Uterus (tissue), 4 donors: Measurements from ENCODE around the gene CCDC88B. TPM values are rescaled to one million over a fixed set of nuclear protein-coding genes. Genes with fewer than 3 reads are reported as not detected.

Experiments
- DNase-seq, 2 donors: peaks; one replicate each; pipeline ENCODE4 v3.0.0-alpha.2; 2019 to 2020
- H3K27ac ChIP-seq, 2 donors: fragments of 200-600 bp; sonication (generic); 1 replicate in 1 of 2; 2 replicates in 1 of 2; pipeline ENCODE4 v1.5.1; 2016 to 2018
- H3K27me3 ChIP-seq, 2 donors: fragments of 200-600 bp; sonication (generic); one replicate each; pipeline ENCODE4 v1.5.1; 2018 to 2019; ENCODE audit warnings: control low read depth in 1 of 2
- H3K36me3 ChIP-seq, 2 donors: fragments of 200-600 bp; sonication (generic); one replicate each; pipeline ENCODE4 v1.5.1; 2019; ENCODE audit warnings: control low read depth in 1 of 2
- H3K4me1 ChIP-seq, 2 donors: fragments of 200-600 bp; sonication (generic); one replicate each; pipeline ENCODE4 v1.5.1; 2018 to 2019; ENCODE audit warnings: control low read depth in 1 of 2
- H3K4me3 ChIP-seq, 2 donors: fragments of 200-600 bp; sonication (generic); 1 replicate in 1 of 2; 2 replicates in 1 of 2; pipeline ENCODE4 v1.5.1; 2018 to 2019; ENCODE audit warnings: mild to moderate bottlenecking in 1 of 2
- H3K9me3 ChIP-seq, 2 donors: fragments of 200-600 bp; sonication (generic); one replicate each; pipeline ENCODE4 v1.5.1; 2019; ENCODE audit warnings: control low read depth in 1 of 2
- POLR2A ChIP-seq, 2 donors: fragments of 450-650 bp; IDR thresholded peaks; one replicate each; pipeline ENCODE4 v1.6.1; 2016; ENCODE audit warnings: antibody characterized with exemption in 2 of 2, mild to moderate bottlenecking in 1 of 2, moderate library complexity in 1 of 2
- intact Hi-C: fragments of 100-400 bp; cut with DNase I; formaldehyde crosslinking; loops from one replicate; pipeline ENCODE4 v1.15.1; 2023; ENCODE audit warnings: low total_unique reads
- total RNA-seq, 4 donors: library from RNA; depleted of rRNA in 3 of 4; stranded (reverse); fragments of >200 nt in 3 of 4; gene quantifications; one replicate each; pipeline versions ENCODE4 v1.1.0 to v1.2.4, GENCODE V29; 2014 to 2023
- TF ChIP-seq, protein P1 (sequence below), 4 experiments: fragments of 200-600 bp in 2 of 4; fragments of 450-650 bp in 2 of 4; sonication (generic) in 2 of 4; IDR thresholded peaks; one replicate each; pipeline ENCODE4 v1.5.1; 2016 to 2019; ENCODE audit warnings: antibody characterized with exemption in 4 of 4, mild to moderate bottlenecking in 2 of 4, moderate library complexity in 1 of 4
- donor health status: DM: yes; HTN: yes; CAD: no.

Gene CCDC88B
- total RNA-seq, 4 donors from 2014 or later: 0.29 to 5.7 (median 2.9) TPM

GRCh38 chr11:64366751-64367150, 26.7 kb downstream of the CCDC88B start:
- H3K9me3 ChIP-seq: no peaks in the 10 kb centered on the region
- TF ChIP-seq, protein P1, sequence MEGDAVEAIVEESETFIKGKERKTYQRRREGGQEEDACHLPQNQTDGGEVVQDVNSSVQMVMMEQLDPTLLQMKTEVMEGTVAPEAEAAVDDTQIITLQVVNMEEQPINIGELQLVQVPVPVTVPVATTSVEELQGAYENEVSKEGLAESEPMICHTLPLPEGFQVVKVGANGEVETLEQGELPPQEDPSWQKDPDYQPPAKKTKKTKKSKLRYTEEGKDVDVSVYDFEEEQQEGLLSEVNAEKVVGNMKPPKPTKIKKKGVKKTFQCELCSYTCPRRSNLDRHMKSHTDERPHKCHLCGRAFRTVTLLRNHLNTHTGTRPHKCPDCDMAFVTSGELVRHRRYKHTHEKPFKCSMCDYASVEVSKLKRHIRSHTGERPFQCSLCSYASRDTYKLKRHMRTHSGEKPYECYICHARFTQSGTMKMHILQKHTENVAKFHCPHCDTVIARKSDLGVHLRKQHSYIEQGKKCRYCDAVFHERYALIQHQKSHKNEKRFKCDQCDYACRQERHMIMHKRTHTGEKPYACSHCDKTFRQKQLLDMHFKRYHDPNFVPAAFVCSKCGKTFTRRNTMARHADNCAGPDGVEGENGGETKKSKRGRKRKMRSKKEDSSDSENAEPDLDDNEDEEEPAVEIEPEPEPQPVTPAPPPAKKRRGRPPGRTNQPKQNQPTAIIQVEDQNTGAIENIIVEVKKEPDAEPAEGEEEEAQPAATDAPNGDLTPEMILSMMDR (IDR thresholded peaks at IDR 0.05): no peak
- TF ChIP-seq POLR2A (IDR thresholded peaks at IDR 0.05): no peak
- no peaks in the 10 kb centered on the region for H3K36me3 ChIP-seq
- no peak overlapping the region for H3K27ac ChIP-seq
- H3K27me3 ChIP-seq: no peaks in the 10 kb centered on the region
- H3K4me1 ChIP-seq: no peaks in the 10 kb centered on the region
- intact Hi-C loops: no loop called here
- DNase-seq: no peak
- no peak overlapping the region for H3K4me3 ChIP-seq

DNA sequence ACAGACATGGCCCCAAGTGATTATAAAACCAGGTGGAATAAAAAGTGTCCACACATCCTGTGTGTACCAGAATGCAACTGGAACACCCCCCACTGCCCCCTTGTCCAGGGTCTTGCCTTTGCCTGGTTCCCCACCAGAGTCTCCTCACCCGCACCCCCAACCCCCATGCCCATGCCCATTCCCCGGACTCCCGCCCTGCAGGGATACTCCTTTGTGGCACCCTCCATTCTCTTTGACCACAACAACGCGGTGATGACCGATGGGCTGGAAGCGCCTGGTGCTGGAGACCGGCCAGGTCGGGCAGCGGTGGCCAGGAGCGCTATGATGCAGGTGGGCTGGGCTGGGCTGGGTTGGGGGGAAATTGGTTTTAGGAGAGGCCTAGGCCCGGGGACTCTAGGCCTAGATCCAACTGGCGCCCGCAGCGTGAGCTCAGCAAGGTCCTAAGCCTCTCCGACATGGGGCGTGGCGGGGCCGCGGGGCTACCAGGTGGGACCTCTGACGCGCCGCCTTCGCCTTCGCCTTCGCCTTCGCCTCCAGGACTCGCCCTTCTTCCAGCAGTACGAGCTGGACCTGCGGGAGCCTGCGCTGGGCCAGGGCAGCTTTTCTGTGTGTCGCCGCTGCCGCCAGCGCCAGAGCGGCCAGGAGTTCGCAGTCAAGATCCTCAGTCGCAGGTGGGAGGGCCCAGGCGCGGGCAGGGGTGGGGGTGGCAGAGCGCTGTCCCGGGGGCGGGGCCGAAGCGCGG, 28.1 kb downstream of the CCDC88B start:
- Histone ChIP-seq H3K4me3 (no peak overlapping the region), H3K27me3 (no peaks in the 10 kb centered on the region), H3K27ac (no peak overlapping the region), H3K9me3 (no peaks in the 10 kb centered on the region), H3K36me3 (no peaks in the 10 kb centered on the region), H3K4me1 (no peaks in the 10 kb centered on the region)
- no peak for DNase-seq
- intact Hi-C loops: no loop called here
- TF ChIP-seq, protein P1 (IDR thresholded peaks at IDR 0.05): no peak

- intact Hi-C loops: no loop called here
- Histone ChIP-seq H3K4me1 (no peaks in the 10 kb centered on the region), H3K4me3 (no peak overlapping the region), H3K9me3 (no peaks in the 10 kb centered on the region), H3K36me3 (no peaks in the 10 kb centered on the region), H3K27me3 (no peaks in the 10 kb centered on the region), H3K27ac (no peak overlapping the region)
- no peak for TF ChIP-seq POLR2A (IDR thresholded peaks at IDR 0.05)
- TF ChIP-seq, protein P1 (IDR thresholded peaks at IDR 0.05): no peak
- DNase-seq: no peak
Measured at GRCh38 chr11:64368673-64369074, 28.7 kb downstream of the CCDC88B start.

DNA sequence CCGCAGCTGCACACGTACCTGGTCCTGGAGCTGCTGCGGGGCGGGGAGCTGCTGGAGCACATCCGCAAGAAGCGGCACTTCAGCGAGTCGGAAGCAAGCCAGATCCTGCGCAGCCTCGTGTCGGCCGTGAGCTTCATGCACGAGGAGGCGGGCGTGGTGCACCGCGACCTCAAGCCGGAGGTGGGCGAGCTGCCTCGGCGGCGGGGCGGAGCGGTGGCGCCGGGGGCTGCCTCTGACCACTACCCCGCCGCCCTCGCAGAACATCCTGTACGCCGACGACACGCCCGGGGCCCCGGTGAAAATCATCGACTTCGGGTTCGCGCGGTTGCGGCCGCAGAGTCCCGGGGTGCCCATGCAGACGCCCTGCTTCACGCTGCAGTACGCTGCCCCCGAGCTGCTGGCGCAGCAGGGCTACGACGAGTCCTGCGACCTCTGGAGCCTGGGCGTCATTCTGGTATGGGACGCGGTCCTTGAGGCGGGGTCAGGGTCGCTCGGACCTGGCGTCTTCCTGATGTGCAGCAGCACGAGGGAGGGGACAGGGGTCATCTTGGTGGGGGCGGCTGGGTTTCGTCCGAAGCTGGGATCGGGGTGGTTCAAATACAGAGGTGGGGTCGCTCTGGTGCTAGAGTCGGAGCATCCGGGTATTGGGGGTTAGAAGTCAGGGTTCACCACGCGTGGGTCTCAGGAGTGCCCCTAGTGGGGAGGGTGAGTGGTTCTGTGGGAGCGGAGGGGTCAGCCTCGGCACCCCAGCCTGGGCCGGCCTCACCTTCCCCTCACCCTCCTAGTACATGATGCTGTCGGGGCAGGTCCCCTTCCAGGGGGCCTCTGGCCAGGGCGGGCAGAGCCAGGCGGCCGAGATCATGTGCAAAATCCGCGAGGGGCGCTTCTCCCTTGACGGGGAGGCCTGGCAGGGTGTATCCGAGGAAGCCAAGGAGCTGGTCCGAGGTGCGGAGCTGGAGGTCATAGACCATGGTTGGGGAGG, 29.7 kb downstream of the CCDC88B start:
- intact Hi-C loops: no loop called here
- Histone ChIP-seq H3K4me1 (no peaks in the 10 kb centered on the region), H3K4me3 (no peak overlapping the region), H3K9me3 (no peaks in the 10 kb centered on the region), H3K36me3 (no peaks in the 10 kb centered on the region), H3K27ac (no peak overlapping the region), H3K27me3 (no peaks in the 10 kb centered on the region)
- TF ChIP-seq, protein P1 (IDR thresholded peaks at IDR 0.05): no peak
- TF ChIP-seq POLR2A (IDR thresholded peaks at IDR 0.05): no peak
- no peak for DNase-seq

- intact Hi-C loops: no loop called here
- Histone ChIP-seq H3K4me1 (no peaks in the 10 kb centered on the region), H3K27me3 (no peaks in the 10 kb centered on the region), H3K4me3 (no peak overlapping the region), H3K36me3 (no peaks in the 10 kb centered on the region), H3K27ac (no peak overlapping the region), H3K9me3 (no peaks in the 10 kb centered on the region)
- DNase-seq: no peak
- TF ChIP-seq POLR2A (IDR thresholded peaks at IDR 0.05): no peak
- TF ChIP-seq, protein P1 (IDR thresholded peaks at IDR 0.05): no peak
Measured at GRCh38 chr11:64371201-64371600, 31.2 kb downstream of the CCDC88B start.
